Astrocyte (in vitro differentiated cells and primary cell): Measurements from ENCODE around the gene ZNF212. TPM values are rescaled to one million over a fixed set of nuclear protein-coding genes. Genes with fewer than 3 reads are reported as not detected.

Experiments
- DNase-seq: peaks from one replicate; pipeline ENCODE4 v3.0.0-alpha.2; 2010; ENCODE audit warnings: low read depth
- FAIRE-seq: peaks from 2 replicates; lab custom pipeline; 2011; peaks lifted over from hg19 to GRCh38; lab: Jason Lieb, UNC
- H2AFZ ChIP-seq: 2 replicates; pipeline ENCODE4 v1.6.0; 2012; ENCODE audit warnings: low read depth, low read length, inconsistent platforms
- H3K27ac ChIP-seq: 2 replicates; pipeline ENCODE4 v1.5.1; 2011; ENCODE audit warnings: low read depth, low read length, inconsistent platforms
- H3K27me3 ChIP-seq: 2 replicates; pipeline ENCODE4 v1.6.0; 2011; ENCODE audit warnings: low read length, inconsistent platforms; ENCODE audit not compliant: insufficient read depth
- H3K36me3 ChIP-seq: 2 replicates; pipeline ENCODE4 v1.5.1; 2011; ENCODE audit warnings: low read length, inconsistent platforms; ENCODE audit not compliant: insufficient read depth
- H3K4me1 ChIP-seq: 2 replicates; pipeline ENCODE4 v1.5.1; 2011; ENCODE audit warnings: low read length, inconsistent platforms; ENCODE audit not compliant: insufficient read depth
- H3K4me2 ChIP-seq: 2 replicates; pipeline ENCODE4 v1.6.0; 2012; ENCODE audit warnings: low read length, inconsistent platforms
- H3K4me3 ChIP-seq: 2 replicates; pipeline ENCODE4 v1.5.1; 2011; ENCODE audit warnings: low read depth, mild to moderate bottlenecking, low read length, inconsistent platforms; ENCODE audit not compliant: insufficient read depth
- H3K79me2 ChIP-seq: 2 replicates; pipeline ENCODE4 v1.6.0; 2012; ENCODE audit warnings: mild to moderate bottlenecking, low read length, inconsistent platforms; ENCODE audit not compliant: insufficient read depth
- H3K9ac ChIP-seq: 2 replicates; pipeline ENCODE4 v1.6.0; 2012; ENCODE audit warnings: mild to moderate bottlenecking, low read length, inconsistent platforms
- H3K9me3 ChIP-seq: 2 replicates; pipeline ENCODE4 v1.5.1; 2012; ENCODE audit warnings: low read depth, mild to moderate bottlenecking, low read length, inconsistent platforms; ENCODE audit not compliant: insufficient read depth
- H4K20me1 ChIP-seq: 2 replicates; pipeline ENCODE4 v1.6.0; 2012; ENCODE audit warnings: low read length, inconsistent platforms; ENCODE audit not compliant: insufficient read depth
- H3K27ac Mint-ChIP-seq: one replicate; pipeline ENCODE4 v1.8.0; 2021; ENCODE audit warnings: mild to moderate bottlenecking, mixed read lengths; ENCODE audit not compliant: unreplicated experiment
- H3K27me3 Mint-ChIP-seq: one replicate; pipeline ENCODE4 v1.8.0; 2021; ENCODE audit warnings: low read depth, mixed read lengths; ENCODE audit not compliant: unreplicated experiment
- H3K36me3 Mint-ChIP-seq: one replicate; pipeline ENCODE4 v1.8.0; 2021; ENCODE audit warnings: low read depth, mixed read lengths; ENCODE audit not compliant: unreplicated experiment
- H3K4me1 Mint-ChIP-seq: one replicate; pipeline ENCODE4 v1.8.0; 2021; ENCODE audit warnings: low read depth, mixed read lengths; ENCODE audit not compliant: unreplicated experiment
- H3K4me3 Mint-ChIP-seq: one replicate; pipeline ENCODE4 v1.8.0; 2021; ENCODE audit warnings: mild to moderate bottlenecking, moderate library complexity, mixed read lengths; ENCODE audit not compliant: unreplicated experiment
- H3K9me3 Mint-ChIP-seq: one replicate; pipeline ENCODE4 v1.8.0; 2021; ENCODE audit warnings: mild to moderate bottlenecking, mixed read lengths; ENCODE audit not compliant: unreplicated experiment
- EZH2 ChIP-seq: IDR thresholded peaks from 2 replicates; pipeline ENCODE4 v1.6.1; 2012; ENCODE audit warnings: mild to moderate bottlenecking, low read length, inconsistent platforms; ENCODE audit not compliant: insufficient read depth
- total RNA-seq: library from RNA; stranded (reverse); gene quantifications from 2 replicates; pipeline ENCODE4 v1.2.1, GENCODE V29; 2021
- TF ChIP-seq, protein P1 (sequence below): IDR thresholded peaks from 2 replicates; pipeline ENCODE4 v1.5.1; 2011; ENCODE audit warnings: low read depth, mild to moderate bottlenecking, inconsistent platforms, low read length, moderate library complexity; ENCODE audit not compliant: insufficient read depth

The ZNF212 gene
- total RNA-seq, 1 donor from 2014 or later = 8.2 TPM

DNA sequence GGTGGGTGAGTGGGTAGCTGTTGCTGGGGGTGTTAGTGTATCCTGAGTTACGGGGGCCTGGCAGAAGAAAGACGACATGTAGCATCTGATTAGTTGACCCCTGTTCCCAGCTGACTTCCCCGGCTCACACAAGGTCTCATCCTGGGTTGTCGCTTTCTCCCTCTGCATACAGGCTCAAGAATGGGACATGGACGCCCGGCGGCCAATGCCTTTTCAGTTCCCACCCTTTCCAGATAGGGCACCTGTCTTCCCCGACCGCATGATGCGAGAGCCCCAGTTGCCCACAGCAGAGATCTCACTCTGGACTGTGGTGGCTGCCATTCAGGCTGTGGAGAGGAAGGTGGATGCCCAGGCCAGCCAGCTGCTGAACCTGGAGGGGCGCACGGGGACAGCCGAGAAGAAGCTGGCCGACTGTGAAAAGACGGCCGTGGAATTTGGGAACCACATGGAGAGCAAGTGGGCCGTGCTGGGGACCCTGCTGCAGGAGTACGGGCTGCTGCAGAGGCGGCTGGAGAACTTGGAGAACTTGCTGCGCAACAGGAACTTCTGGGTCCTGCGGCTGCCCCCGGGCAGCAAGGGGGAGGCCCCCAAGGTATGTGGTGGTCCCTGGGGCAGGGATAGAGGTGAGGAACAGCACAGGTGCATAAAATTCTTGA, 41.2 kb upstream of the ZNF212 start:
- Histone ChIP-seq H2AFZ (no peak overlapping the region), H3K4me1 (peaks cover 32% of the 10 kb centered on the region), H4K20me1 (peaks cover 45% of the 10 kb centered on the region), H3K4me3 (no peak overlapping the region), H3K9ac (peak overlapping the region; percentile 87), H3K27ac (no peak overlapping the region), H3K79me2 (peaks cover 64% of the 10 kb centered on the region), H3K27me3 (no peaks in the 10 kb centered on the region), H3K36me3 (peaks cover 25% of the 10 kb centered on the region), H3K4me2 (peak overlapping the region; percentile 37), H3K9me3 (no peaks in the 10 kb centered on the region)
- DNase-seq (no peak), FAIRE-seq (no peak)
- H3K27ac Mint-ChIP-seq = no peak overlapping the region
- peaks cover 45% of the 10 kb centered on the region for H3K4me1 Mint-ChIP-seq
- peak overlapping the region; percentile 67 for H3K4me3 Mint-ChIP-seq
- H3K36me3 Mint-ChIP-seq = peaks cover 26% of the 10 kb centered on the region
- H3K9me3 Mint-ChIP-seq = peaks cover 2% of the 10 kb centered on the region
- no peak for TF ChIP-seq EZH2
- no peaks in the 10 kb centered on the region for H3K27me3 Mint-ChIP-seq

DNA sequence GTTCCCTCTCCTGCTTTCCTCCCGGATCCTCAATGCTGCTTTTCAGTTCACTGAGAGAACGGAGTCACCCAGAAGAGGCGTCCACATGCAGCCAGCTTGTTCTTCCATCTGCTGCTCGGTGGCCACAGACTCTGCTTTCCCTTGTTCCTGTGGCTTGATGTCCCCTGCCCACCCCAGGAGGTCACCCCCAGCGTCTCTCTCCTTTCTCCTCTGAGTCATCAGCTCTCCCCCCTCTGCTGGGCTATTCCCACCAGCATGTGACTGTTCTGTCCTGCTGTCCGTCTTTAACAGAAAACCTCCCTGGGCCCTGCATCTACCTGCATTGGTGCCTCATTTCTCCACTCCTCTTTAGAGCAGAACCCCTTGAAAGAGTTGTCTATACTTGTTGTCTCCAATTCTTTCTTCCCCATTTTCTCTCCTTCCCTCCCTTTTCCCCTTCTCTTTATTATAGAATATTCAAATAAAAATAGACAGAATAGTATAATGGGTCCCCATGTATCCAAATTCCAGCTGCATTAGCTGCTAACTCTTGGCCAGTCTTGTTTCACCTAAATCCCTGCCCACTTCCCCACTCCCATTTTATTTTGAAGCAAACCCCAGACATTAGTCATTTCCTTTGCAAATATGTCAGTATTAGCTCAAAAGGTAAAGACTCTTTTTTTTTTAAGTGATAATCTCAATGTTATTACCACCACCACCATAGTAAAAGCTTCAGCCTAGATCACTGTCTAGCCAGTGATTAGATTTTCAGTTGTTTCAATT, 40.0 kb upstream of the ZNF212 start:
- TF ChIP-seq, protein P1, sequence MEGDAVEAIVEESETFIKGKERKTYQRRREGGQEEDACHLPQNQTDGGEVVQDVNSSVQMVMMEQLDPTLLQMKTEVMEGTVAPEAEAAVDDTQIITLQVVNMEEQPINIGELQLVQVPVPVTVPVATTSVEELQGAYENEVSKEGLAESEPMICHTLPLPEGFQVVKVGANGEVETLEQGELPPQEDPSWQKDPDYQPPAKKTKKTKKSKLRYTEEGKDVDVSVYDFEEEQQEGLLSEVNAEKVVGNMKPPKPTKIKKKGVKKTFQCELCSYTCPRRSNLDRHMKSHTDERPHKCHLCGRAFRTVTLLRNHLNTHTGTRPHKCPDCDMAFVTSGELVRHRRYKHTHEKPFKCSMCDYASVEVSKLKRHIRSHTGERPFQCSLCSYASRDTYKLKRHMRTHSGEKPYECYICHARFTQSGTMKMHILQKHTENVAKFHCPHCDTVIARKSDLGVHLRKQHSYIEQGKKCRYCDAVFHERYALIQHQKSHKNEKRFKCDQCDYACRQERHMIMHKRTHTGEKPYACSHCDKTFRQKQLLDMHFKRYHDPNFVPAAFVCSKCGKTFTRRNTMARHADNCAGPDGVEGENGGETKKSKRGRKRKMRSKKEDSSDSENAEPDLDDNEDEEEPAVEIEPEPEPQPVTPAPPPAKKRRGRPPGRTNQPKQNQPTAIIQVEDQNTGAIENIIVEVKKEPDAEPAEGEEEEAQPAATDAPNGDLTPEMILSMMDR = no peak
- TF ChIP-seq EZH2 = no peak
- Mint-ChIP-seq H3K27ac (peak overlapping the region; percentile 89), H3K4me1 (peaks cover 50% of the 10 kb centered on the region), H3K9me3 (peaks cover 2% of the 10 kb centered on the region), H3K36me3 (peaks cover 37% of the 10 kb centered on the region), H3K27me3 (no peaks in the 10 kb centered on the region), H3K4me3 (peak overlapping the region; percentile 71)
- Histone ChIP-seq H3K4me1 (peaks cover 32% of the 10 kb centered on the region), H3K27me3 (no peaks in the 10 kb centered on the region), H3K4me3 (no peak overlapping the region), H3K36me3 (peaks cover 35% of the 10 kb centered on the region), H3K79me2 (peaks cover 75% of the 10 kb centered on the region), H3K9ac (peak overlapping the region; percentile 10), H2AFZ (no peak overlapping the region), H3K9me3 (no peaks in the 10 kb centered on the region), H4K20me1 (peaks cover 56% of the 10 kb centered on the region), H3K27ac (peak overlapping the region; percentile 71), H3K4me2 (peak overlapping the region; percentile 37)
- FAIRE-seq (no peak), DNase-seq (peak; percentile 52)

DNA sequence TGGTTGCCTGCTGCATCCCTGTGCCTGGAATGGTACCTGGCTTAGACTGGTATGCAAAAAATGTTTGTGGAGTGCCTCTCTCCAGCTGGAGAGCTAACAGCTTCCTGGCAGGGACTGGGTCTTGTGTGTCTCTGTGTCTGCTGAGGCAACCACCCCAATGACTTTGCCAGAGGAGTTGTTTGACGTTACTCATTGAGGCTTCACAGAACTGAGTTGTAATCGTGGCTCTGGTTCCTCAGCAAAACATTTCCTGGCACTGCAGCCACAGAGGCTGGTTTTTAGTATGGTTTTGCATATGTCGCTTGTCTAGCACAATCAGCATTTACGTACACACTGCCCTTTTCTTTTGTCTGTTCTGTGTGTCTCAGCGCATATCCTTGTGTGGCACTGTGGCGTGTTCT, 36.6 kb upstream of the ZNF212 start:
- H3K27ac ChIP-seq = no peak overlapping the region
- H3K36me3 ChIP-seq = peaks cover 52% of the 10 kb centered on the region
- H3K27ac Mint-ChIP-seq = peak overlapping the region; percentile 70
- no peaks in the 10 kb centered on the region for H3K9me3 ChIP-seq
- peaks cover 49% of the 10 kb centered on the region for H3K36me3 Mint-ChIP-seq
- TF ChIP-seq, protein P1 = no peak
- TF ChIP-seq EZH2 = no peak
- peaks cover 2% of the 10 kb centered on the region for H3K9me3 Mint-ChIP-seq
- peaks cover 47% of the 10 kb centered on the region for H3K4me1 Mint-ChIP-seq
- H4K20me1 ChIP-seq = peaks cover 55% of the 10 kb centered on the region
- no peak overlapping the region for H3K4me3 Mint-ChIP-seq
- no peak overlapping the region for H2AFZ ChIP-seq
- H3K4me2 ChIP-seq = no peak overlapping the region
- H3K27me3 Mint-ChIP-seq = no peaks in the 10 kb centered on the region
- H3K27me3 ChIP-seq = no peaks in the 10 kb centered on the region
- DNase-seq (peak; percentile 55), FAIRE-seq (no peak)
- no peak overlapping the region for H3K4me3 ChIP-seq
- peaks cover 25% of the 10 kb centered on the region for H3K4me1 ChIP-seq
- H3K79me2 ChIP-seq = peaks cover 68% of the 10 kb centered on the region
- peak overlapping the region; percentile 3 for H3K9ac ChIP-seq
